HEK293 (cell line): ENCODE measurements around the gene STAT3.
"Not testable (repeated sequence)": the region's sequence is repeated elsewhere in the genome, so short reads cannot be mapped to it uniquely, and the experiment has no call there.

Experiments
- CTCF ChIP-seq: fragments of 450-650 bp; formaldehyde crosslinking; IDR thresholded peaks from 2 replicates; pipeline ENCODE4 v1.5.1; 2016; ENCODE audit warnings: missing biosample characterization, missing genetic modification characterization
- ZNF121 ChIP-seq: fragments of 450-650 bp; formaldehyde crosslinking; IDR thresholded peaks from 2 replicates; pipeline ENCODE4 v1.5.1; 2016; ENCODE audit warnings: missing biosample characterization, missing genetic modification characterization
- ZNF223 ChIP-seq: fragments of 450-650 bp; formaldehyde crosslinking; IDR thresholded peaks from 2 replicates; pipeline ENCODE4 v1.5.1; 2016; ENCODE audit warnings: missing biosample characterization, missing genetic modification characterization
- ZNF560 ChIP-seq: fragments of 450-650 bp; formaldehyde crosslinking; IDR thresholded peaks from 2 replicates; pipeline ENCODE4 v1.5.1; 2017; ENCODE audit warnings: missing biosample characterization, missing genetic modification characterization, borderline replicate concordance

DNA sequence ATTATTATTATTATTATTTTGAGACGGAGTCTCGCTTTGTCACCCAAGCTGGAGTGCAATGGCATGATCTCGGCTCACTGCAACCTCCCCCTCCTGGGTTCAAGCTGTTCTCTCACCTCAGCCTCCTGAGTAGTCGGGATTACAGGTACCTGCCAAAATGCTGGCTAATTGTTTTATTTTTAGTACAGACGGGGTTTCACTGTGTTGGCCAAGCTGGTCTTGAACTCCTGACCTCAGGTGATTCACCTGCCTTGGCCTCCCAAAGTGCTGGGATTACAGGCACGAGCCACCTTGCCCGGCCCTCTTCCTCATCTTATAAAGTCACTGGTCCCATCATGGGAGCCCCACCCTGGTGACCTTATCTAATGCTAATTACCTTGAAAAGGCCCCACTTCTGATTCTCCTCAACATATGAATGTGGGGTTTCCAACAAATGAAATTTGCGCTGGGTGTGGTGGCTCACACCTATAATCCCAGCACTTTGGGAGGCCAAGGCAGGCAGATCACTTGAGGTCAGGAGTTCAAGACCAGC, 12.7 kb upstream of the STAT3 start:
- not testable (repeated sequence) for TF ChIP-seq ZNF560; ZNF223 (tag by site-specific recombination); CTCF; ZNF121 (tag by site-specific recombination)
